IPS-18c (cell line): ENCODE results near the gene LRRTM4.

ENCODE experiments used
- H3K4me3 ChIP-seq: 2 replicates; pipeline ENCODE4 v1.7.0; 2013; ENCODE audit warnings: low read depth, mild to moderate bottlenecking, low read length, moderate library complexity; ENCODE audit not compliant: insufficient read depth
- H3K9me3 ChIP-seq: one replicate; pipeline ENCODE4 v1.6.1; 2013; ENCODE audit warnings: mild to moderate bottlenecking, low read length, moderate library complexity; ENCODE audit not compliant: control insufficient read depth, insufficient read depth

LRRTM4 gene

DNA sequence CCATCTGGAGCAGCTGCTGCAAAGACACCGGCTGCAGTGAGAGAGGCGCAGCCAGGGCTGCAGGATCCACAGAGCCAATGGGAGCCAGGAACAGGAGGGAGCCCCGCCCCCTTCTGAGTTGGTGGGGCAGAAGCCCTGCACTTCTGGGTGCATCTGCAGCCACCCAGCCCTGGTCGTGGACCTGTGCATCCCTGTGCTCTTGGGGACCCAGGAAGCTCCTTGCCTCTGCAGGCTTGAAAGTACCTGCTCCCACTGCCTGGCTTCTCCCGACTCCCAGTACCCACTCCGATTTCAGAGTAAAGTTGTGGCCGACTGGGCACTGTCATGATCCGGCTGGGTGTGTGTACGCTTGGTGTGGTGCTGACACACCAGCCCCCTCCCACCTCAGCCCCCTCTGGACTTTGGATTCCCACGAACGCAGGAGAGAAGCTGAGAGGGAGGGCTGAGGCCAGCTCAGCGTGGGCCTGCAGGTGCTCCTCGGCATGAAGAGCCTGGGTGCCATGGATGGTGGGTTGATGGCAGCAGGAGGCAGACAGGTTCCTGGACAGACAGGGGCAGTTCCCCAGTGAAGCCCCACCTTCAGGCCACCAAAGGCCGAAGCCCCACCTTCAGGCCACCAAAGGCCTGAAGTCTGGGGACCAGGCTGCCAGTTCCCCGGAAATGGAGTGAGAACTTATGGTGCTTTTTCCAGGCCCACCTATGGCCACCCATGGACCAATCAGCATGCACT, 34.9 kb downstream of the LRRTM4 start:
- H3K4me3 ChIP-seq: no peak overlapping the region
- no peaks in the 10 kb centered on the region for H3K9me3 ChIP-seq

DNA sequence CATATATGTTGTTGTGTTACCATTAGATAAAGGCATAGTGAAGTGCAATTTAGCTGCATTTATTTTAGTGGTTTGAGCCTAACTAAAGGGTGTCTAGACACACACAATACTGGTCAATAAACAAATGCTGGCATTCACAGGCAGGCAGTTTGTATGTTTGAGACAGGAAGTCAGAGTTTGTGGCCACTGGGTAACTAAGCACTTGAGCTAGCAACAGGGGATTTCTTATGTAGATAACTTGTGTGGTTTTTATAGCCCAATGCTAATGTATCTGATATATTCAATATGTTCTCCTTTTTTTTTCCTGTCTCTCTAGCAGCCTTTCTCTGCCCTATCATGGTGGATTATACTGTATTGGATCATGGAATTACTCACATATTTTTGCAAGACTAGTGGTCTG, 38.1 kb downstream of the LRRTM4 start:
- H3K4me3 ChIP-seq: no peak overlapping the region
- H3K9me3 ChIP-seq: no peaks in the 10 kb centered on the region

DNA sequence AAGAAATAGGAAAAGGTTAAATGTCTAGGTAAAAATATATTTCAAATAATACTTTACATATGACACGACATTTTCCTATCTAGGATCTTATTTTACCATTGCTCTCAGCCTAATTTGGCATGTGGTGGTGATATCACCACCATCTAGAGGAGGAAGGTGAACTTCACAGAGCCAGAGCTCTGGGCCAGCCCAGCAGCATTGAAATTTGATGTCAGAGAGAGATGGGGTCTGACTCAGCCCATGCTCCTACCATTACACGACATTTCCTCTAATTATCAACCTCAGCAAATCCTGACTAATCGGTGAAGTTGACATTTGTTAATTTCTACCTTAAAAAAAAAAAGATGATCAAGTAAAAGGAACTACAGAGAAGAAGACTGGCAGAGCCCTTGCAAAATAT, 42.3 kb downstream of the LRRTM4 start:
- Histone ChIP-seq H3K9me3 (no peaks in the 10 kb centered on the region), H3K4me3 (no peak overlapping the region)

DNA sequence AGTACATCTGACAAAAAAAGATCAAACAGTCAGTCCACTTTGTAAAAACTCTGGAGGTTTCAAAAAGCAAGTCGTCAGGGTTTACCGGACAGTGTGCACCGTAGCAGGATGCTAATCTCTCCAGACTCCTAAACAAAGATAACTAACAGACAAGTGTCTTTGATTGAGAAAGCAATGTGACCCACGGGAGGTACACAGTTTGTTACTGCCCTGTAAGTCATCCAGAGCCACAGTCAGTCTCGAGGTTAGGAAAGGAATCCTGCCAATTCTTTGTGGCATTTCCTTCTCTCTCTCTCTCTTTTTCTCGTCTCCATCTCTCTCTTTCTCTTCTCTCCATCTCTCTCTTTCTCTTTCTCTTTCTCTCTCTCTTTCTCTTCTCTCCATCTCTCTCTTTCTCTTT, 42.8 kb downstream of the LRRTM4 start:
- no peak overlapping the region for H3K4me3 ChIP-seq
- no peaks in the 10 kb centered on the region for H3K9me3 ChIP-seq

DNA sequence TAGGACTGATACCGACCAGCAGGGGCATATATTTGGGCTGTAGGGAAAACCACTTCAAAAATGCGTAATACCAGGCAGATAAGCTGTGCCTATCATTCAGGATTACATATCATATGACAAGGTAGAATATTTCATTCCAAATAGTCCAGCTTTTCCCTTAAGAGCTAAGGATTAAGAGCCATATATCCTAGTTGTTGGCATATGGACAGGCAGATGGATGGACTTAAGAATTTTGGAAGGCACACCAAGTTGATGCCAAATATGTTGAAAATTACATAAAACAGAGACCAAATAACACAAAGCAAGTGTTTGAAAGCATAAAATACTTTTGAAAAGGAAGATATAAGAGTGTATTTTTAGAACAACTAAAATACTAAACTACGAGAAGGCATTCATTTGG, 52.1 kb downstream of the LRRTM4 start:
- Histone ChIP-seq H3K9me3 (no peaks in the 10 kb centered on the region), H3K4me3 (no peak overlapping the region)

DNA sequence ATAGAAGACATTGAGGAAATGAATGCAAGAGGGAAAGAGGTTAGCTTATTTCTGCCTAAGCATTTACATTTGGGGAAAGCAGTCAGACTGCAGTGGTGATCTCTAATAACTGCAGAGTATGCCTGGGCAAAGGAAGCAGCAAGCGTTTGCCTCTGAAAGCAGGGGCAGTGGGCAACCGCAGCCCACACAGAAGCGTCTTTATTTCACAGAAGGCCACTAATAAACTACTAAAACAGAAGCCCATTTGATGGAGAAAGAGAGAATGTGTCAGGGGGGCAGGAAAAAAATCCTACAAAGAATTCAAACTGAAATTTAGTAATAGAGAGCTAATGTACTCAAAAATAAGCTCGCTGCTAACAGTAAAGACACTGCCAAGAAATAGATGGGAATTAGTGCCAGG, 53.1 kb downstream of the LRRTM4 start:
- Histone ChIP-seq H3K9me3 (no peaks in the 10 kb centered on the region), H3K4me3 (no peak overlapping the region)

DNA sequence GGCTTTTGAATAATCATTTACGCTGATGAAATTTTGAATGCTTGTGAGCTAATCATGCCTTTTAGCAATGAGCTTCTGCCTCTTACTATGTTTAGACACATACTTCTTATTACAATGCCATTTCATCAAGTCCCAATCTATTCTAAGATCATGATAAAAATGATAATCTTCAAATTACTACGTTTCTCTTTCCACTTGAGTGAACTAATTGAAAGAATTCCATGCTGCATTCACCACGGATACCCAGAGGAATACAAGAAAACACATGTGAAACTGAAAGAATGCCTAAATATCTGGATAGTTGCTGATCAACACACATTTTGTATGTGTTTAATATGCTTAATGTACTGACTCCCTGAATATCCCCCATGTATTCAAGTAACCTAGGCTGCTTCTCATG, 62.3 kb downstream of the LRRTM4 start:
- no peak overlapping the region for H3K4me3 ChIP-seq

DNA sequence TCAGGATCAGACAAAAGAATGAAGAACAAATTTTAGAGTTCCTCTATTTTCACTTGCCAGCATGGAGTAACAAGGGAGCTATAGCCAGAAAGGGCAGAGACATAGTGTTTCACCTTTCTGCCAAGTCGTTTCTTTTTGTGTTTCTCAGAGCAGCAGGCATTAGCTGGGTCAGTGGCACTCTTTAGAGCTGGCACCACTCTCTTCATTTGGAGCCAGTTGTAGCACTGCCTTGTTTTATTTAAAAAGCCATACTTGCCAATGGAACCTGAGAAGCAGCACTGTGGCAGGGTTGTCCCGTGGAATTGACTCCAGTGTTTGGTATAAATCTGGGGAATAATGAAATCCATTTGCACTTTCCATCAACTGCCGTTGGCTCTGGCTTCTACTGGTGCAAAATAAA, 64.0 kb downstream of the LRRTM4 start:
- no peaks in the 10 kb centered on the region for H3K9me3 ChIP-seq
- no peak overlapping the region for H3K4me3 ChIP-seq

More for the DNA sequence above, 62.3 kb downstream of the LRRTM4 start:
- no peaks in the 10 kb centered on the region for H3K9me3 ChIP-seq

DNA sequence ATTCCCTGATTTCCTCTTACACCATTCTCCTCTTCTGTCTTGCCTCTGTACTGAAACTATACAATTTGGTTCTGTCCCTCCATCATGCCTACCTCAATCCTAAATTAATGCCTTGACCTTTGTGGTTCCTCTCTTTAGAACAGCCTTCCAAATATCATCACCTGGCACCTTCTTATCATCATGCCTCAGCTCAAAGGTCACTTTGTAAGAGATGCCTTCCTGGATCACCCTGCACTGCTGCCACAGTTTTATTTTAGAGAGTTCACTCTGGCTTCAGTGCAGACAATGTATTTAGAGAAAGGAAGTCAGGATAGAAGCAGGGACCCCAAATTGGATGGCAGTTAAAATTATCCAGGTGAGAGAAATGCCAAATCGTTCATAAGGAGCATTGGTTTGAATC, 64.5 kb downstream of the LRRTM4 start:
- no peaks in the 10 kb centered on the region for H3K9me3 ChIP-seq
- no peak overlapping the region for H3K4me3 ChIP-seq

DNA sequence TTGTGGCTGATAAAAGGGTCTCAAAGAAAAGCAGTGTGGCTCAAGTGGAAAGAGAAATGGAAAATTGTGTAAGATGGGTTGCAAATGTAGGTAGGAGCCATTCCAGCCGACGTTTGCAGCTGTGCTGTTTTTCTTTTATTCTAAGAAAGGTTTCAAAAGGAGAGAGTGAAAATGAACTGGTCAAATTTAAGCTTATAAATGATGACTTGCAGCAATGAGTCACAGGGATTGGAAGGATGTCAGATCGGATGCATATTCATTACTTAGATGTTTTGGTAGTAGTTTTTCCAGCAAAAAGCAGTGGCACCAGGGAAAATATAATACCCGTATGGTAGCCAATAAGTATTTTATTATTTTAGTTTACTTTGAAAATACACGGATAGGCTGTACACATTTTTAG, 79.1 kb downstream of the LRRTM4 start:
- no peaks in the 10 kb centered on the region for H3K9me3 ChIP-seq
- H3K4me3 ChIP-seq: no peak overlapping the region

DNA sequence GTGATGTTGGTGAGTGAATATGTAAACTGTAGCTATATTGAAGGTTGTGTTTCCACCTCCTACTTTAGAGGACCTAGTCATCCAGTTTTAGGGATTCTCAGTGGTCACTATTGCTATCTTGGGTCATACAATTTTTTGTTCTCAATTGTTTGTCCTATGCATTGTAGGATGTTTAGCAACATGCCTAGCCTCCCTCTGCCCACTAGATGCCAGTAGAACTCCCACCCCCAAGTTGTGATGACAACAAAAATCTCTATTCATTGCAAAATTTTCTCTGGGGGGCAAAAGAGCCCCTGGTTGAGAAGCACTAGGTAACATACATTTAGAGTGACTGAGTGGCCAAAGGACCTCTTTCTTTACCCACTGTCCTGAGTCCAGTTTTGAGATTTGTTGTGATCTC, 87.3 kb downstream of the LRRTM4 start:
- no peak overlapping the region for H3K4me3 ChIP-seq
- H3K9me3 ChIP-seq: no peaks in the 10 kb centered on the region

DNA sequence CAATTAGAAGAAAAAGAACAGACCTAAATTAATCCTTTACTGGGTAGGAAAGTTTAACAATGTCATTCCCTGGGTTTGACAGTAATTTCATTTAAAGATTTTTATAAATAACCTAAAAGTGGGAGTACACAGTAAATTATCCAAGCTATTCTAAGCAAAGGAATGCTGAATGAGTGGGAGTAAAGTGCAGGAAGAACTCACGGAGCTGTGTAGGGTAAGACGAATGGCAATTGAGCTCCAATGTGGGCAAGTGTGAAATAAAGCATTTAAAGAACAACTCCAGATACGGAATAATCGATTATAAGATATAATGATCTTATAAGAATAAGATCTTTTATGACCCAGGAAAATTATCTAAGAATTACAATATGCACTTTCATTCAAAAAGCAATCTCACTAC, 93.2 kb downstream of the LRRTM4 start:
- Histone ChIP-seq H3K4me3 (no peak overlapping the region), H3K9me3 (no peaks in the 10 kb centered on the region)

DNA sequence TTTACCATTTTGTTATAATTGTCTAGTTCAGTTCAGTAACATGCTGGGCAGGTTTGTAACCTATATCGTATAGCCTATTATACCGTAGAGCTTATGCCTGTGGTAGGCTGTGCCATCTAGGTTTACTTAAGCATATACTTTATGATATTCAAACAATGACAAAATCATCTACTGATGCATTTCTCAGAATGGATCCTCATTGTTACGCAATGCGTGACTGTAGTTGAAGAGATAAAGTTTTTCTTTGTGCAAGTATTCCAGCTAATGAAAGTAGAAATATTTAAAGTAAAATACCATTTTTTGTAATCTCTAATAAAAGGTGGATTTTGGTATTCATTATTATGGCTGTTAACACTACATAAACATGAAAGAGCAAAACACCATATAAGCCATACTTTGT, 100.2 kb downstream of the LRRTM4 start:
- Histone ChIP-seq H3K4me3 (no peak overlapping the region), H3K9me3 (no peaks in the 10 kb centered on the region)

DNA sequence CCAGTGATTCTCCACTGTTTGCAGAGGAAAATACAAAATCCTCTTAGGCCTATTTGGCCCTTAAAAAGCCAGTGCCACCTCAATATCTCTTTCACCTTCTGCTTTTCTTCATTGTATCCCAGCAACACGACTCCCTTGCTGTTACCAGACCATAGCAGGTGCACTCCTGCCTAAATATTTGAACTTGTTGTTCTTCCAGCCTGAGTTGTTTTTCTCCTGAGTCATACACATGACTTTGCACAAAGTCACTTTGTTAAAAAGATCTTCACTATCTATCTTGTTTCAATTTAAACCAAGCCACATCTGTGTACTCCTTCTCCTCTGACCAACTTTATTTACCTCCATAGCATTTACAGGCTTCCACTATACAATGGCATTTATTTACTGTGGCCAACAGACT, 103.6 kb downstream of the LRRTM4 start:
- H3K4me3 ChIP-seq: no peak overlapping the region

DNA sequence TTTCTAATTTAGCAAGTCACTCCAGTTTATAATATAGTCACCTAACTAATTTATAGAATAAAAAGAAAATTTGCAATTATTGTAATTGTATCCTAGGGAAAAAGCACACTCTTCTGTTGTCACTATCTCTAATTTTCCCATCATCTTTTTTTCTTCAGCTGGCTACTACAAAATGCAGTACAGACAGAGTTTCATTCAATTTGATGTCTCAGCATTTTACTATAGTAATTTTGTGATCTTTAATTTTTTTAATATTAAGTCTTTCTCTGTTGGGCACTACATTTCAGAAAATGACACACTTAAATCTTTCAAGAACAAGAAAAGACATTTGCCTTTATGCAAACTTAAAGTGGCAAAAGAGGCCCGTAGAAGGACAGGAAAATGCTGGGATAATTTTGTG, 118.0 kb downstream of the LRRTM4 start:
- no peaks in the 10 kb centered on the region for H3K9me3 ChIP-seq

More for the DNA sequence above, 103.6 kb downstream of the LRRTM4 start:
- H3K9me3 ChIP-seq: no peaks in the 10 kb centered on the region

DNA sequence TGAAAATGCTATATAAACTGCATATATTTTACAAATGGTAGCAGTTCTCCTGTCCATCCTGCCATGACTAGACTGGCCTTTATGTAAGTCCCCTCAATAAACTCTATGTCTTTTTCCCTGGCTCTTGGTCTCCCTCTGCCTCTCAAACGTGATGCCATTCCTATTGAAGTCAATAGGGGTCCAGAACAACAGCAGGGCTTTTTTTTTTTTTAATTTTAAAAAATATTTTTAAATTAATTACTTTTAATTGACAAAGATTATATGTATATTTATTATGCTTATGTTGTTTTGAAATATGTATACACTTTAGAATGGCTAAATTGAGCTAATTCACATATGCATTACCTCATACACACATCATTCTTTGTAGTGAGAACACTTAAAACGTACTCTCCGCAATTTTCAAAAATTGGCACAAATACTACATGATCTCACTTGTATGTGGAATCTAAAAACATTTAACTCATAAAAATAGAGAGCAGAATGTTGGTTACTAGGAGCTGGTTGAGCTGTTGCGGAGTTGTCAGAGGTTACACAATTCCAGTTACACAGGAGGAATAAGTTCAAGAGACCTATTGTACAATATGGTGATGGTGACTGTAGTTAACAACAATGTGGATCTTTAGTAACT, 123.1 kb downstream of the LRRTM4 start:
- Histone ChIP-seq H3K9me3 (no peaks in the 10 kb centered on the region), H3K4me3 (no peak overlapping the region)

More for the DNA sequence above, 118.0 kb downstream of the LRRTM4 start:
- H3K4me3 ChIP-seq: no peak overlapping the region

DNA sequence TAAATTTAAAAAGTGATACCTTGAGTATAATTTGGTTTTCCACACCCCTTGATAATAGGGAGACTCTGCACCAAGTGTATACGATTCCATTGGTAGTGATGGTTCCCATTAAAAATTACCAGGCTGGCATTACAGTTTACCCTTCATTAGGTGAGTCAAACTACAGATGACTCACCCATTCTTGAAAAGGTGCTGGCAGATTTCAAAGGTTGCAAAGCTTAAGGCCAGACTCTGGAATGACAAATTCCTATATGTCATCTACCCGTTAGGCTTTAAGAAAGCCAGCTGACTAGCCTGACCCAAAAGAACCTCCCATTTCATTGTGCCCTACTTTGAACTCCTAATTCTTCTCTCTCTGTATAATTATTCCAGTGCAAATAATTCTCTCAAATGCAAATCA, 124.4 kb downstream of the LRRTM4 start:
- H3K4me3 ChIP-seq: no peak overlapping the region
- H3K9me3 ChIP-seq: no peaks in the 10 kb centered on the region

DNA sequence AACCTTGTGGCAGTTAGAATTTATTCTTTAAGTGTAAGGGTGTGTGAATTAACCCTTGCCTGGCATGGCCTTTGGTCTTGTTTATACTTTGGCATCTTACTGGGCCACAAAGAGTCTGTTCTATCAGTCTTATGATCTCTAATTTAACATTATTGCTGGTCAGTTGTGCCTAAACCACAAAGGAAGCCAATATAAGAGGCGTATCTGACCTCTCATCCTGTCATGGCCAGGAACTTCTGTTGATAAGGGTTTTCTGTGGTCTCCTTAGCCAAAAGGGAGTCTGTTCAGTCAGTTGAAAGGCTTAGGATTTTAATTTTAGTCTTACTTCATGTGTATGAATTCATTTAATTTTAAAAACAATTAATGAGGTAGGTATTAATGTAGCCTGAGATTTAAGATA, 127.2 kb downstream of the LRRTM4 start:
- Histone ChIP-seq H3K9me3 (no peaks in the 10 kb centered on the region), H3K4me3 (no peak overlapping the region)

DNA sequence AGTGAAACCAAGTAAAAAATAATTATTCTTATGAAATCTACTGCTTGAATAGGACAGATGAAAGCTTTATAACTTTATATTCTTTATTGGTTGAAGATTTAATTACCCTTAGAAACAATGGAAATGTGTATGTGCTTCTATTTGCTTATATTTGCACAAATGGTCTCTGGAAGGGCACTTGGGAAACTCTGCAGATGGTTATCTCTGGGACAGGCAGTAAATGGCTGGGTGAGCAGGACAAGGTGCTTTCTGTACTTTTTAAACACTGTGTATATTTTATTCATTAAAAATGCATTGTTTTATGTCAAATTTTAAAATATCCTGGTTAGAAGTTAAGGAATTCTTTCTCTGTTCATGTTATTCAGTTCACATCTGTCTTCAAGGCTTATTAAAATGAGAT, 131.1 kb downstream of the LRRTM4 start:
- Histone ChIP-seq H3K9me3 (no peaks in the 10 kb centered on the region), H3K4me3 (no peak overlapping the region)
